Measurements from ENCODE around the gene DSCAM. TPM values are rescaled to one million over a fixed set of nuclear protein-coding genes. Genes with fewer than 3 reads are reported as not detected.

Gene DSCAM
- total RNA-seq, 1 experiment from 2014 or later: not detected

GRCh38 chr21:40291560-40291959 is 555.4 kb downstream of the DSCAM start:
- intact Hi-C loops (cut with micrococcal nuclease): no loop called here
- ChIA-PET POLR2A (no interaction called here), RAD21 (ENCODE audit: low non-redundant PET in 1 of 2, low total read pairs in 2 of 2, uncharacterized antibody in 2 of 2, unreplicated experiment in 2 of 2) (no interaction called here), CTCF (no interaction called here)
- Histone ChIP-seq H3K9ac (ENCODE audit: low read length) (no peak overlapping the region), H4K20me1 (ENCODE audit: insufficient read depth) (no peaks in the 10 kb centered on the region), H3K79me2 (ENCODE audit: insufficient read depth, low read length) (no peaks in the 10 kb centered on the region), H3K4me1 (ENCODE audit: control insufficient read depth in 1 of 2, insufficient read depth in 2 of 2, low read length in 2 of 2) (no peaks in the 10 kb centered on the region), H2AFZ (ENCODE audit: low read depth, low read length, poor library complexity, severe bottlenecking) (no peak overlapping the region), H3K9me2 (ENCODE audit: insufficient read depth) (no peaks in the 10 kb centered on the region), H3K27me3 (ENCODE audit: insufficient read depth, low read length) (no peaks in the 10 kb centered on the region), H3K4me2 (ENCODE audit: low read length) (no peak overlapping the region), H3K27ac (ENCODE audit: low read depth, low read length) (no peak overlapping the region), H3K36me3 (ENCODE audit: control insufficient read depth in 1 of 2, insufficient read depth in 2 of 2, low read length in 2 of 2) (no peaks in the 10 kb centered on the region), H3K9me3 (ENCODE audit: control insufficient read depth in 1 of 2, insufficient read depth in 1 of 2, low read depth in 1 of 2, low read length in 2 of 2) (peaks cover 27 to 40% of the 10 kb centered on the region in 2 experiments; a peak in 2 of 4 replicates), H3K4me3 (replicated peaks in 1 of 2; ENCODE audit: low read depth in 1 of 2, low read length in 2 of 2) (no peak overlapping the region)
- no peak for TF ChIP-seq POLR2AphosphoS5 (IDR thresholded peaks at IDR 0.05; ENCODE audit: low read depth, low read length)
- TF ChIP-seq SRF (IDR thresholded peaks at IDR 0.05; ENCODE audit: low read depth): no peak
- no peak for TF ChIP-seq ZBTB33 (IDR thresholded peaks at IDR 0.05; ENCODE audit: extremely low read depth, insufficient replicate concordance, low read length)
- TF ChIP-seq, protein P1, sequence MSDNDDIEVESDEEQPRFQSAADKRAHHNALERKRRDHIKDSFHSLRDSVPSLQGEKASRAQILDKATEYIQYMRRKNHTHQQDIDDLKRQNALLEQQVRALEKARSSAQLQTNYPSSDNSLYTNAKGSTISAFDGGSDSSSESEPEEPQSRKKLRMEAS (IDR thresholded peaks at IDR 0.05): no peak
- TF ChIP-seq RAD21 (IDR thresholded peaks at IDR 0.05; ENCODE audit: low read depth): no peak
- TF ChIP-seq FOSL1 (IDR thresholded peaks at IDR 0.05; ENCODE audit: low read depth): no peak
- TF ChIP-seq POLR2A (IDR thresholded peaks at IDR 0.05; ENCODE audit: borderline replicate concordance, extremely low read depth, insufficient read depth, insufficient read length): no peak
- no peak for TF ChIP-seq REST (IDR thresholded peaks at IDR 0.05; ENCODE audit: low read depth)
- no peak for TF ChIP-seq ZFX (IDR thresholded peaks at IDR 0.05)
- TF ChIP-seq ZNF274 (IDR thresholded peaks at IDR 0.05; ENCODE audit: low read depth, low read length): no peak
- TF ChIP-seq CTCF (IDR thresholded peaks at IDR 0.05 in 2 of 3, conservative IDR thresholded peaks at IDR 0.05 in 1 of 3; ENCODE audit: borderline replicate concordance in 1 of 3, insufficient read depth in 1 of 3, low read depth in 2 of 3, low read length in 2 of 3): no peak
- no peak for TF ChIP-seq TCF7L2 (IDR thresholded peaks at IDR 0.05; ENCODE audit: borderline replicate concordance, extremely low read depth, insufficient read depth, insufficient read length)
- BruUV-seq (replicated peaks): no TSS peak
- no peak for DNase-seq (ENCODE audit: low read depth, low spot score)
- ATAC-seq: no peak

Data from HCT116 (cell line).